ENCODE data around the gene PIGT.

The PIGT gene

GRCh38 chr20:45402946-45403345 lies 13.0 kb upstream of the PIGT start:
- DNase-seq = no peak

GRCh38 chr20:45404438-45404837 lies 11.5 kb upstream of the PIGT start:
- no peak for DNase-seq

GRCh38 chr20:45405571-45406259 lies 10.2 kb upstream of the PIGT start:
- DNase-seq = no peak

- no peak for DNase-seq
Measured at GRCh38 chr20:45406260-45407066, 9.5 kb upstream of the PIGT start.

GRCh38 chr20:45407067-45407745 lies 8.7 kb upstream of the PIGT start:
- no peak for DNase-seq

- no peak for DNase-seq
Measured at GRCh38 chr20:45407783-45408645, 7.9 kb upstream of the PIGT start, which contains the start of gene DBNDD2. DBNDD2 (plus strand) TSS chr20:45408289; CDS start chr20:45408468, 179 bp downstream.

- DNase-seq = no peak
Measured at GRCh38 chr20:45408646-45409213, 7.2 kb upstream of the PIGT start.

GRCh38 chr20:45409521-45410272 lies 6.2 kb upstream of the PIGT start:
- DNase-seq = no peak

GRCh38 chr20:45410887-45411286 lies 5.1 kb upstream of the PIGT start:
- no peak for DNase-seq

GRCh38 chr20:45412653-45413052 lies 3.3 kb upstream of the PIGT start:
- DNase-seq = no peak

- no peak for DNase-seq
Measured at GRCh38 chr20:45413479-45413878, 2.5 kb upstream of the PIGT start.

GRCh38 chr20:45416917-45417316 lies 976 bp downstream of the PIGT start:
- DNase-seq = no peak

GRCh38 chr20:45419188-45420091 lies 3.5 kb downstream of the PIGT start:
- DNase-seq = peak; percentile 69

GRCh38 chr20:45420125-45420524 lies 4.2 kb downstream of the PIGT start:
- DNase-seq = no peak

- DNase-seq = no peak
Measured at GRCh38 chr20:45423700-45424099, 7.8 kb downstream of the PIGT start.

GRCh38 chr20:45425561-45425960 lies 9.6 kb downstream of the PIGT start:
- DNase-seq = no peak

GRCh38 chr20:45426320-45427016 lies 10.5 kb downstream of the PIGT start:
- DNase-seq = no peak

GRCh38 chr20:45427236-45428149 lies 11.6 kb downstream of the PIGT start:
- no peak for DNase-seq

GRCh38 chr20:45429618-45430017 lies 13.7 kb downstream of the PIGT start:
- no peak for DNase-seq

All from NCI-H510A (cell line).